HEK293 (cell line): ENCODE measurements around the gene OTOS.

ENCODE experiments used
- ATF2 ChIP-seq: fragments of 450-650 bp; formaldehyde crosslinking; IDR thresholded peaks from 2 replicates; pipeline ENCODE4 v1.5.1; 2016; ENCODE audit warnings: missing biosample characterization, missing genetic modification characterization, low read depth
- BCL11A ChIP-seq: fragments of 450-650 bp; formaldehyde crosslinking; IDR thresholded peaks from 2 replicates; pipeline ENCODE4 v1.5.1; 2016; ENCODE audit warnings: low read depth, missing biosample characterization, missing genetic modification characterization
- CTCF ChIP-seq: fragments of 450-650 bp; formaldehyde crosslinking; IDR thresholded peaks from 2 replicates; pipeline ENCODE4 v1.5.1; 2016; ENCODE audit warnings: missing biosample characterization, missing genetic modification characterization
- PRDM10 ChIP-seq: fragments of 450-650 bp; formaldehyde crosslinking; IDR thresholded peaks from 2 replicates; pipeline ENCODE4 v1.5.1; 2016; ENCODE audit warnings: missing biosample characterization, missing genetic modification characterization
- REPIN1 ChIP-seq: fragments of 450-650 bp; formaldehyde crosslinking; IDR thresholded peaks from 2 replicates; pipeline ENCODE4 v1.5.1; 2017; ENCODE audit warnings: missing biosample characterization, missing genetic modification characterization, low read depth
- ZFP3 ChIP-seq: fragments of 450-650 bp; formaldehyde crosslinking; IDR thresholded peaks from 2 replicates; pipeline ENCODE4 v1.5.1; 2016; ENCODE audit warnings: low read depth, missing biosample characterization, missing genetic modification characterization
- ZNF266 ChIP-seq: fragments of 450-650 bp; formaldehyde crosslinking; IDR thresholded peaks from 2 replicates; pipeline ENCODE4 v1.5.1; 2016; ENCODE audit warnings: missing biosample characterization, missing genetic modification characterization, low read depth

GRCh38 chr2:240163844-240164574, 23.6 kb upstream of the OTOS start:
- TF ChIP-seq CTCF (no peak), ATF2 (tag by site-specific recombination) (no peak), ZFP3 (tag by site-specific recombination) (no peak), PRDM10 (tag by site-specific recombination) (no peak), ZNF266 (tag by site-specific recombination) (no peak), REPIN1 (tag by site-specific recombination) (no peak), BCL11A (no peak)
